Thoracic aorta endothelial cell (primary cell): ENCODE measurements around the gene IRF8. TPM values are rescaled to one million over a fixed set of nuclear protein-coding genes. Genes with fewer than 3 reads are reported as not detected.

Source experiments
- small RNA-seq: library from RNA; depleted of rRNA; stranded (forward); fragments of <200 nt; gene quantifications from one replicate; pipeline ENCODE3, GENCODE V24; 2012
- total RNA-seq: library from RNA; depleted of rRNA; stranded (reverse); fragments of >200 nt; gene quantifications from 2 replicates; pipeline ENCODE4 v1.2.3, GENCODE V29; 2012

IRF8 gene, protein sequence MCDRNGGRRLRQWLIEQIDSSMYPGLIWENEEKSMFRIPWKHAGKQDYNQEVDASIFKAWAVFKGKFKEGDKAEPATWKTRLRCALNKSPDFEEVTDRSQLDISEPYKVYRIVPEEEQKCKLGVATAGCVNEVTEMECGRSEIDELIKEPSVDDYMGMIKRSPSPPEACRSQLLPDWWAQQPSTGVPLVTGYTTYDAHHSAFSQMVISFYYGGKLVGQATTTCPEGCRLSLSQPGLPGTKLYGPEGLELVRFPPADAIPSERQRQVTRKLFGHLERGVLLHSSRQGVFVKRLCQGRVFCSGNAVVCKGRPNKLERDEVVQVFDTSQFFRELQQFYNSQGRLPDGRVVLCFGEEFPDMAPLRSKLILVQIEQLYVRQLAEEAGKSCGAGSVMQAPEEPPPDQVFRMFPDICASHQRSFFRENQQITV
- 0.13 TPM in 1 of 2 replicates, not detected in the other for total RNA-seq

DNA sequence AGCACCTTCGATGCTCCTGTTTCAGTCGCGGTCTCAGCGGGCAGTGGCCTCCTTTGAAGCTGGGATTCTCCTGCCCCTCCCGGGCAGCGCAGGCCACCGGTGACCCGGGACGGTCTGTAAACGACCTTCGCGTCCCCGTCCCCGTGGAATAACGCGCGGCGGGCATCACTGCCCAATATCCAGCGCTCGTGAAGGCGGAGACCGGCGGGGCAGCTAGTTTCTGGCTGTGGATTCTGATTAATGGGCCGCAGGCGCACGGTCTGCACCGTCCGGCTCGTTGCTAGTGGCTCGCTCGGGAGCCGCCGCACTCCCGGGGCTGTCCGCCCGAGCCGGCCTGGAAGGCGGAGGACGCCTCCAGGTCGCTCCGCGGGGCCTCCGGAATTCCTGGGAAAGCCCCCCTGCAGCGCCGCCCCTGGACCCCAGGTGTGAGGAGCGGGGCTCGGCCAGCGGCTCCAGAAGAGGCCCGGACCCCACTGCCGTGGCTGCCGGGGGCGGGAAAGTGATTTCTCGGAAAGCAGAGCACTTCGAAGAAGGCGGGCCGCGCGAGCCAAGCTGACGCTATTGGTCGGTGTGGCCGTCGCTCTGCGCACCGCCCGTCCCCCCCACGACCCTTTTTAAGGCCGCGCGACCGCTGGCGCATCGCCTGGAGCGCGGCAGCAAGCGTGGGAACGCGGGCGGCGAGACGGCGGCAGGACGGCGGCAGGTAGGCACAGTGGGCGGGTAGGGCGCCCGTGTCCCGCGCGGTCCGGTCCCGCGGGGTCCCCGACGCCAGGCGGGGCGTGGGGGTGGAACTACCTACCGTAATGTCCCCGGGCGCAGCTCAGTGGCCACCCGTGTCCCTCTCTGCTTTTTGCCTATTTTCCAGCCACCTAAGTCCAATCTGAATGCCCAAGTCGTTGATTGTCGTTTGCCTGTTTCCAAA is at the start of gene IRF8:
Gene IRF8 (plus strand): TSS at position 642 of the 922 bp plus-strand sequence. CDS start 3,854 bp downstream, outside the sequence.

Small RNAs within 50 kb of the gene (small RNA-seq; reads per million reads assigned to genes)
- gene MIR6774, result not detected

Other genes starting within 250 kb of the IRF8 start
- 15.4 and 19.6 TPM in 2 replicates for gene GINS2, start 210.2 kb upstream of the IRF8 start, total RNA-seq
- gene C16orf74, start 148.1 kb upstream of the IRF8 start, total RNA-seq, result 35.0 and 35.3 TPM in 2 replicates
- gene EMC8, start 99.6 kb upstream of the IRF8 start, total RNA-seq, result 30.2 and 32.5 TPM in 2 replicates
- 325 and 358 TPM in 2 replicates for gene COX4I1, start 99.5 kb upstream of the IRF8 start, total RNA-seq